A673 (cell line): Measurements from ENCODE around the gene MAST4.

Experiments
- EZH2 ChIP-seq: fragments of 200-600 bp; sonication (generic); IDR thresholded peaks from 2 replicates; pipeline ENCODE4 v1.6.1; 2017; ENCODE audit warnings: borderline replicate concordance, low read depth, mild to moderate bottlenecking, mixed read lengths, antibody characterized with exemption, low read length; ENCODE audit not compliant: poor library complexity, severe bottlenecking
- TF ChIP-seq, protein P1 (sequence below): fragments of 300-800, 200-600 bp; sonication (generic); conservative IDR thresholded peaks from 2 replicates; pipeline ENCODE4 v1.5.1; 2017; ENCODE audit warnings: low read depth, mild to moderate bottlenecking, antibody characterized with exemption, low read length, moderate library complexity, mixed read lengths

DNA sequence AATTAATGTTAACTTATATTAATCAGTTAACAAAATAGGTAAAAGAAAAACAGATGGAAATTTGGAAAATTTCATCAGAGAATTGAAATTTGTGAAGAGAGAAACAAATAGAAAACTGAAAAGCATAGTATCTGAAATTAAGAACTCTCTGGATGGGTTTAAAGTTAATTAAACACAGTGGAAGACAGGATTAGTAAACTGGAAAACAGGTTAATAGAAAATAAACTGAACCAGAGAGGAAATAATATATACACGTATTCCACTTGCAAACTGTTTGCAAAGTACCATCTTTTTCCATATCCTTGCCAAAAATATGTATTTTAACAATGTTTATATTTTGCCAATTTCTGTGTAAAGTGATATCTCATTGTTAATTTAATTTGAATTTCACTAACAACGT, 342.9 kb downstream of the MAST4 start:
- TF ChIP-seq, protein P1, sequence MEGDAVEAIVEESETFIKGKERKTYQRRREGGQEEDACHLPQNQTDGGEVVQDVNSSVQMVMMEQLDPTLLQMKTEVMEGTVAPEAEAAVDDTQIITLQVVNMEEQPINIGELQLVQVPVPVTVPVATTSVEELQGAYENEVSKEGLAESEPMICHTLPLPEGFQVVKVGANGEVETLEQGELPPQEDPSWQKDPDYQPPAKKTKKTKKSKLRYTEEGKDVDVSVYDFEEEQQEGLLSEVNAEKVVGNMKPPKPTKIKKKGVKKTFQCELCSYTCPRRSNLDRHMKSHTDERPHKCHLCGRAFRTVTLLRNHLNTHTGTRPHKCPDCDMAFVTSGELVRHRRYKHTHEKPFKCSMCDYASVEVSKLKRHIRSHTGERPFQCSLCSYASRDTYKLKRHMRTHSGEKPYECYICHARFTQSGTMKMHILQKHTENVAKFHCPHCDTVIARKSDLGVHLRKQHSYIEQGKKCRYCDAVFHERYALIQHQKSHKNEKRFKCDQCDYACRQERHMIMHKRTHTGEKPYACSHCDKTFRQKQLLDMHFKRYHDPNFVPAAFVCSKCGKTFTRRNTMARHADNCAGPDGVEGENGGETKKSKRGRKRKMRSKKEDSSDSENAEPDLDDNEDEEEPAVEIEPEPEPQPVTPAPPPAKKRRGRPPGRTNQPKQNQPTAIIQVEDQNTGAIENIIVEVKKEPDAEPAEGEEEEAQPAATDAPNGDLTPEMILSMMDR, result no peak
- no peak for TF ChIP-seq EZH2
